NCI-H2227 treated with DMSO at 0.1 percent for 48 hours (cell line): ENCODE data around the gene GALNT17.

Source experiments
- DNase-seq: peaks from one replicate; lab custom pipeline; 2025; lab: John Stamatoyannopoulos, UW

Gene GALNT17

DNA sequence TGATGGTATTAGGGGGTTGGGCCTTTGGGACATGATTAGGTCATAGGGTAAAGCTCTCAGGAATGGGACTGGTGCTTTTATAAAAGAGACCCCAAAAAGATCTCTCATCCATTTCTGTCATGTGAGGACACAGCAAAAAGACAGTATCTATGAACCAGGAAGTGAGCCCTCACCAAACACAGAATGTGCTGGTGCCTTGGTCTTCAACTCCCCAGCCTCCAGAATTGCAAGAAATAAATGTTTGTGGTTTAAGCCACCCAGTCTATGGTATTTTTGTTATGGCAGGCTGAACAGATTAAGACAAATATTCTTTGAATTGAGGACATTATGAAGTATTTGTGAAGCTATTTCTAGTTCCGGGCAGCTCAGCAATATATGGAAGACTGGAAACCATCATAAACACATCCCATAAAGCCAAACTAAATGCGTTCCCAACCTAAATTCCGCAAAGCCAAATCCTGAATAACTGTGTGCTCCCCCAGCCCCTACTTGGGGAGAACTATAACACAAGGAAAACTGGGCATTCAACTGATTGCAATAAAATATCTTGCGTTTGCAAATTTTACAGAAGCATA lies 153.7 kb downstream of the GALNT17 start:
- no peak for DNase-seq

DNA sequence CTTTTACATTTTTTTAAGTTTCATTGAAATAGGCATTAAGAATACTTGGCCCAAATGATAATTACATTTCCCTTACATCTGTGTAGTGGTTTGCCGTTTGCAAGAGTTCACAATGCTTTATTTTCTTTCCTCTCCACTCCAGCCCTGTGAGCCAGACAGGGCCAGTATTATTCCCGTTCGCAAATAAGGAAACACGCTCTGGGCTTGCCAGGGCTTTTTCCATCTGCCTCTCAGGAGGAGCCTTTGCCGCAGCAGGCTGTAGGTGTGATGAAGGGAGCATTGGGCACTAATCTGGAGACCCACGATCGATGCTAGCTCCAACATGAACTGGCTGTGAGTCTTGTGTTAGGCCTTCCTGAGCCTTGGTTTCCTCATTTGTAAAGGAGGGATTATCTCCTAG lies 154.4 kb downstream of the GALNT17 start:
- DNase-seq, result no peak

DNA sequence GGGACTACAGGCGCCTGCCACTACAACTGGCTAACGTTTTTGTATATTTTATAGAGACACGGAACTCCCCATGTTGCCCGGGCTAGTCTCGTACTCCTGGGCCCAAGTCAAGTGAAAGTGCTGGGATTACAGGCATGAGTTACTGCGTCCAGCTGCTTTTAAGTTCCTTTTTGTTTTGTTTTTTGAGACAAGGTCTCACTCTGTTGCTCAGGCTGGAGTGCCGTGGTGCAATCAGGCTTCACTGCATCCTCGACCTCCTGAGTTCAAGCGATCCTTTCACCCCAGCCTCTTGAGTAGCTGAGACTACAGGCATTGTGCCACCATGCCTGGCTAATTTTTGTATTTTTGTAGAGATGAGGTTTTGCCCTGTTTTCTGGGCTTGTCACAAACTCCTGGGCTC lies 155.0 kb downstream of the GALNT17 start:
- DNase-seq, result no peak

DNA sequence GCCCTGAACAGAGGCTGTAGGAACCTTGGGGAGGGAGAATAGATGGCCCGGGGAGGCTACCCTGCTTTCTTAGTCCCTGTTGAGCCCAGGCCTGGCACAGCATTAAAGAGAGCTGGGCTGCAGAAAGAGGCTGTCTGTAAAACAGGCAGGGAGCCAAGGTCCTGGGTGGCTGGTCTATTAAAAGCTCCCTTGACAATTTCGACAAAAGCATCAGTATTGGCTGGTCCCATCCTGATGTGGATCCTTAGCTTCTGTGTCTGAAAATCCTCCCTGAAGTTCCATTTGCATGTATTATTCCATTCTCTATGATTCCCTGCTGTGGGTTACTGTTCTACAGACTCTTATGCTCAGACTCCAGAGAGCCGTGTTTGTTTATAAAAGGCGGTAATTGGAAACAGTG lies 158.5 kb downstream of the GALNT17 start:
- no peak for DNase-seq

DNA sequence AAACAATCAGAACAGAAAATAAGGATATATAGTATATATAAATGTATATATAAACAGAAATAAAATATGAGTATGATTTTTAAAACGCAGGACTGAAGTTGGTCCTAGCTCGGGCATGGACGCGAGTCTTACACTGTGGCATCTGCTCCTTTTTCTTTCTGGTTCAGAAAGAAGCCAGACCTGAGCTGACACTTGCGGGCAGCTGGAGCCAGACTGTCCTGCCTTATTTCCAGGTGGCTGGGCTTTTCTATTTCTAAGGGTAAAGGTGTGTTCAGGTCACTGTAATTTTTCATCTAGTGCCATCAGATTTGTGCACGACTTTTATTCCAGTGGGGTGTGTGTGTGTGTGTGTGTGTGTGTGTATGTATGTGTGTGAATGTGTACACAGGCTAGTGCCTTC lies 166.4 kb downstream of the GALNT17 start:
- DNase-seq, result no peak

DNA sequence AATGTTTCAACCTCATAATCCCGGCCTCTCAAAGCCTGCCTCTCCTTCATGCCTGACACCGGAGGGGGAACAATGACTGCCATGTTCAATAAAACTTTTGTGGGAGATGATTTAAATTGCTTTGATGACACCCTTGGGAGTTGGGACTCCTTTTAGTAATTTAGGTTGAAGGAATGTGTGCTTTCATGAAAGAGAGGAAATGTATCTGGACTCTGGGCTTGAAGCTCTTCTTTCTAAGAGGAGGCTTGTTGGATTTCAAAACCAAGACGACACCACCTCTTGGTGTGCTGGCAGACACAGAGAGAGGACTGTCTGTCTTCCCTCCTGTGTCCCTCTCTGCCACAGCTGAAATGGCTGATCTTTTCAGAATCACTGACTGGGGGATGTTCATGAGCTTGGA lies 168.1 kb downstream of the GALNT17 start:
- no peak for DNase-seq

DNA sequence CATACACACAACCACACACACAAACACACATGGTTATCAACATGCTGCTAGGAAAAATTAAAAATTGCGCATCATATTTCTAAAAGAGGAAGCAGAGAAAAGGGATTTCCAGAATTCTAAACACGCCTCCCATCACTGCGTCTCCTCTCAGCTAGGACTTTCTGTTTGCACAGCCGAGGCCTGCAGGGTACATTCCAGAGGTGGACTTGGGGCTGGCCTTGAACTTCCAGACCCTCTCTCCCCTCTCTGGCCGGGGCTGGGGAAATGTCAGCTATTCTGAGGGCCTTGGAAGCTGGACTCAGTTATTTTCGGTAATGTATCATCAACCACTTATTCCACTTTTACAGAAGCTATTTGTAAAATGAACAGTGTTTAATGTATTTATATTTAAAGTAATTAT lies 168.7 kb downstream of the GALNT17 start:
- DNase-seq, result no peak

DNA sequence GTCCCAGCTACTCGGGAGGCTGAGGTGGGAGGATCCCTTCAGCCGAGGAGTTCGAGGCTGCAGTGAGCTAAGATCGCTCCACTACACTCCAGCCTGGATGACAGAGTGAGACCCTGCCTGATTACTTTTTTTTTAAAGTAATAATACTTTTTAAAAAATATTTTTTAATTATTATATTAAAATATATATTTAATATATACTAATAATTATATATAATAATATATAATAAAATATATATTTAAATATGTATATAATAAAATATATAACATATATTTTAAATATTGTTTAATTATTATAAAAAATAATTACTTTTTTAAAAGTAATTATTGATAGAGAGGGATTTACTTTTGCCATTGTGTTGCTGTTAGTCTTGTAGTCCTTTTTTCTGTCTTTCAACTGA lies 169.2 kb downstream of the GALNT17 start:
- DNase-seq, result no peak

DNA sequence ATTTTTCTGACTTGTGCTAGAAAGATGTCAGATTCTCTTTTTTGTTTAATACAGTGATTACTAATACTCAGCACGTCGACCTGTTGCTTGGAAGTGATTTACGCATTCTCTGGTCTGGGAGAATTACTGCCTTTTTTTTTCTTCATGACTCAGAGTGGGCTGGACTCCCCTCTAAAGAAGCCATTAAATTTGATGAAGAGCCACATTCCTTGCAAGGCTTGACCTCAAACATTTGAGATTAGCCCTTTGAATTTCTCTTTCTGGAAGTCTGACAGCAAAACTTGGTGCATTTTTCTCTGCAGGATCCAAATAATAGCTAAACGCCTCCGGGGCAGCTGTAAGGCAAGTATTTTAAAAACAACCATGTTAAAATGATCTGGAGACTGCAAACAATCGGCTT lies 171.6 kb downstream of the GALNT17 start:
- DNase-seq, result no peak

DNA sequence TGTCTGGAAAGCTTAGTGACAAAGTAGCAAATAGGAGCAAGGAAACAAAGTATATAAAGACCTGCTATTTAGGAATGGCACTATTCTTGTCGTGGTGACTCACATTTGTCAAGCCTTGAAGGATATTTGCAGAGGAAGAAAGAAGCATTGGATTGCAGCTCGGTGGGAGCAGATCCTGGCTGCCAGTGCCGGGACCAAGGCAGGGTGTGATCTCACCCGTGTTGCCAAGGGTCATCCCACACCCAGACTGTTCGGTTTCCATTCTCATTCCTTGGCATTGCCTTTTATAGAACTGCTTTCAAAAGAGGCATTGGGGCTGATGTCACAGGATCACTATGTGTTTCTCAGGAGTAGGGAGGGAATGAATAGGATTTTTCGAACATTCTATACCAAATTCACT lies 176.2 kb downstream of the GALNT17 start:
- no peak for DNase-seq

DNA sequence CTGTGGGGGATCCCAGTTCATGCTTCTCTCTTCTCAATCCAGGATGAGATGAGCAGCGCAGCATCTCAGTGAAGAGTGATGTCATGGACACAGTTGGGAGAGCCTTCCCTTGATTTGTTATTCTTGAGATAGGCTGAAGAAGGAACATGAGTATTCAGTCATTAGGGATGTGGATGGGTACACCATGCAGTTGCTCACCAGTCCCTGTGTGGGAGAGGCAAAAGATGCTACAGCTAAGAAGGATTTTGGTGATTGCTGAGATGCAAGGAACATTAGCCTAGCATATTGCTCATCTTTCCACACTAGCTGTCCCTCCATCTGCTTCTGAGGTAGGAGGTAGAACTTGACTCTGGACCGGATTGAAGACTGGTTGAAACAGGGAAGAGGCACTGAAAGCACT lies 179.6 kb downstream of the GALNT17 start:
- DNase-seq, result no peak

DNA sequence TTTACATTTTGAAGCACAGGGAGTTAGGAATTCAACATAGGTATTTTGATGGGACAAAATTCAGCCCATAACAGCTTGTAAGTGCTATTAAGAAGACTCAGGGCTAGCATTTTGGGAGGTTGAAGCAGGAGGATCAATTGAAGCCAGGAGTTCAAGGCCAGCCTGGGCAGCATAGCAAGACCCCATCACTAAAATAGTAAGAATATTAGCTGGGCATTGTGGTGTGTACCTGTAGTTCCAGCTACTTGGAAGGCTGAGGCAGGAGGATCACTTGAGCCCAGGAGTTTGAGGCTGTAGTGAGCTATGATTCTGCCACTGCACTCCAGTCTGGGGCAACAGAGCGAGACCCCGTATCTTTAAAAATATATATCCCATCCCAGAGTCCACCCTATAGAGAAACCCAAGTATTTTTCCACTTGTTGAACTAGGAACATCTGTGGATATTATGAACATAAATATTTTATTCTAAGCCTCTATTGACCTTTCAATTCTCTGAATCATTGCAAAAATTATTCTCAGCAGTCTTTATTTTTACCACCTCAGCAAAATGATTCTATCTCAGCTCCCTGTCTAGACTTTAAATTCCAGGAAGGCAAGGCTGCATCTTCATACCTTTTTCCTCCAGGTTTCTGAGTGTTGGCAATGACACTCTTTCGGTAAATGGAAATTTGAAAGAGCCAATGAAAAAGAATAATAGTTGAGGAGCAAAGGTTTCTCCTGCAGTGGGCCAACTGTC lies 181.0 kb downstream of the GALNT17 start:
- no peak for DNase-seq

DNA sequence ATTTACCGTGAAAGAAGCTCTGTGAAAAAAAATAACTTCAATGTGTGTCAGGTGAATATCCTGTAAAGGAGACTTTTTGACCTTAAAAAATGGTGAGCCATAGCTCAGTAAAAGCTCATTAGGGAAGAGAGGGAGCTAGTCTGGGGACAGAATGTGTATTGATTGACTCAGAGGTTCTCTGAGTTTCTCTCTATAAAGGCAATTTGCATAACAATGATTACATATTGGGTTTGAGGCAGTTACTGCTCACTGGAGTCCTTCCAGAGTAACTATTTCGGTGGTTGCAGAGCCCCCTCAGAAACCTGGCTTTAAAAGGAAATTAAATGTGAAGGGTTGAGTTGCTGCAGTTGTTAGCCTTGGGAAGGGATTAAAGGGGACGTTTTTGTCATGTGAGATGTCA lies 181.6 kb downstream of the GALNT17 start:
- no peak for DNase-seq

DNA sequence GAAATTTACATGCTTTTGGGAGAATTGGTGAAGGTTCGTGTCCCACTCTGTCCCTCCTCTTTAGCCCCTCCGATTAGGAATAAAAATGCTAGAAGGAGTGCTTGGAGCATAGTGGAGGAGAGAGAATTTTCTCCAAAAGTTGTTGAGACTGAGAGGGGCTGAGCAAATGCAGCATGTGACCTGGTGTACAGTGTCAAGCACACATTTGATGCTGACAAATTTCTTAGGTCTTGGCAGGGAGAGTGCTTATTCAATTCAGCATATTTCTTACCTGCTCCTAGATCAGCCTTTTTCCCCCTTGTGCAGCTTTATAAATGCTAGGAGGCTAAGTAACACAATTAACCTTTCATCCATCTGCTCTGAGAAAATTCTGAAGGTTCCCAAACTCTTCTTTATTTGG lies 189.0 kb downstream of the GALNT17 start:
- no peak for DNase-seq

DNA sequence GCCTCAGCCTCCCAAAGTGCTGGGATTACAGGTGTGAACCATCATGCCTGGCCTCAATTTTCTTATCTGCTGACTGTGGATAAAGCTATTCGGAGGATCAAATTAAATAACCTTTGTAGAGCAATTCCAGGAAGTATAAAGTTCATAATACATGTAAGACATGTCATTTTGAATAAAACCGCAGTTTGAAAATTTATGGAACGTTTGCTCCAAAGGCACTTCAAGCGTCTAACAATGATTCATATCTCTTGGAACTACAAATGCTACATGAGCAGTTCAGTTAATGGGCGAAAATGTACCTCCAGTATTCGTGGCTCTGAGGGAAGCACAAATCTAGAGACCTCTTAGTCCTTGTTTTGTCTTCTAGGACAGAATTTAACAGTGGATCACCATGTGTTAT lies 190.3 kb downstream of the GALNT17 start:
- DNase-seq, result no peak

DNA sequence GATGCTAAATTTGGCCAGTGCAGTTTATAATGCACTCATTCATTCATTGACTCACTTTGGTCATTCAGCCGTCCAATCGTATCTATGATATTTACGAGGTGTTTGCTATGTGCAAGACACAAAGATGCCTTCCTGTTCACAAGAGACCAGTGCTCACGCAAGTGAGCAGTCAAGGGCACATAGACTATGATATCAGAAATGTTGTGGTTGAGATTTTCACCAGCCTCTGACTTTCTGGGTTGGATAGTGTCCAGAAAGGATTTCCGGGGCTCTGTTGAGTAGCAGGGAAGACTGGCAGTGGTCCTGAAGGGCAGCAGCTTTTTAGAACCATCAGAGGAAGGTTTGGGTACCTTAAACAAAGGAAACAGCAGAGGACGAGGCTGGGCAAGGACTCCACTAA lies 191.8 kb downstream of the GALNT17 start:
- no peak for DNase-seq

DNA sequence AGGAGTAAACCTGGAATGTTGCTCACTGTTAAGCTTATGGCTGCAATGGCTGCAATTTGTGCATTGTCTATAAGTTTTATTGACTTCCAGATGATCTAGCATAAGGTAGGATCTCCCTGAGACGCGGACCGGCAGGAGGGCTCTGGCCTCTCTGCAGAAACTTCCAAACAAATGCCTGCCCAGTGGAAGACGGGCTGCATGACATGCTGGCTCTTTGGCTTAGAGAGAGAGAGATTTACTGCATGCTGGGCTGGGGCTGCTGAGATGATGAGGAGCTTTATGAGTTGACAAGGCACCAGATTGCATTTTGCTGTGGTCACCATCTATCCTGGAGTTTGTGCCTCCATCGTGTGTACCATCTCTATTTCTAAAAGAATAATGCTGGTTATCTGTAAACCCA lies 193.2 kb downstream of the GALNT17 start:
- DNase-seq, result no peak

DNA sequence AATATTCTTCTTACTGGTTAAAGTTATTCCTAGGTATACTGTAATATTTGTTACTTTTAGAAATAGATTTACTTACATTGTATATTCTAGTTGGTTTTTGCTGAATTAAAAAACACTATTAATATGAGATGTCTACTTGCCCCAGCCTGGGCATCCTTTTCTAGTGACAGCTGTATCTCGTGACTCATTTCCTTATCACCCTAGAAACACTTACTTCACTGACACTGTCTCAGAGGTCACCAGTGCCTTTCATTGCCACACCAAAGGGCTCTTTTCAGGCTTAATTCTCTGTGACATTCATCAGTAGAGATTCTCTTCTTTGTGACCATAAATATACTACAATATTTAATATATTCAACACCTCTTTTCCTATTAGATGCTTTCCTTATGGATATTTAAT lies 194.7 kb downstream of the GALNT17 start:
- no peak for DNase-seq

DNA sequence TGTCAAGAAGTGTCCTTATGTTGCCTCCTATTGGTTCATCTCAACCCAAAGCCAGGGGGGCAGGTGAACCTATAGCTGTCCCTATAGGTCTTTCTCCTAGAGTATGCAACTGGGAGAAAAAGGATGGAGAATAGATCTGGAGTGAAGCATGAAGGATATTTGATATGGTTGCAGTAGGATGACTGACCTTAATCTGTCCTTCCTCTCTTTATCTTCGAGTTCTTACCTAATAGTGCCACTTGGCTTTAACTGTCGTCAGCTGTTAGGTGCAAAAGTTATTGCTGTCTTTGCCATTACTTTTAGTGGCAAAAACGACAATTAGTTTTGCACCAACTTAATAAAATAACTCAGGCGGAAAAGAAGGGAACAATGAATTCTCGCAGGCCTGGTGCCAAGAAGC lies 196.0 kb downstream of the GALNT17 start:
- DNase-seq, result no peak

DNA sequence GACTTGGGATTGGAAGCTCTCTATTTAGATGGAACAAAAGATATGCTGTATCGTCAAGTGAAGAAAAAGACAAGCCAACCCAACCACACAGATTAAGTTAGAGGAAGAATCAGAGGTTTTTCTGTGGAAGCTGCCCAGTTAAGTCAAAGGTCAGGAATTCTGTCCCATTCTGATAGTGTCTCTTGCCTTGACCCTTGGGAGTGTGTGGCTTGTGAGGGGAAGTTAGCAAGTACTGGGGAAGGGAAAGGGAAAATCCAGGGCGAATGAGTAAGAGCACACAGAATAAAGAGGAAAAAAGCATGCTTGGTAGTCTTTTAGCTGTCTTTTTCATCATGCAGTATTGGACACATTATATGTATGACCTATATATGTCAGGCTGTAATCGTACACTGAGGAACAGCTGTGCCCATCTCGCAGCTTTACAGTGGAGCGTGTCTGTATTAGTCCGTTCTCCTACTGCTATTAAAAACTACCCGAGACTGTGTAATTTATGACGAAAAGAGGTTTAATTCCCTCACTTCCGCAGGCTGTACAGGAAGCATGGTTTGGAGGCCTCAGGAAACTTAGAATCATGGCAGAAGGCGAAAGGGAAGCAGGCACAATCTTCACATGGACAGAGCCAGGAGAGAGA lies 197.2 kb downstream of the GALNT17 start:
- no peak for DNase-seq

DNA sequence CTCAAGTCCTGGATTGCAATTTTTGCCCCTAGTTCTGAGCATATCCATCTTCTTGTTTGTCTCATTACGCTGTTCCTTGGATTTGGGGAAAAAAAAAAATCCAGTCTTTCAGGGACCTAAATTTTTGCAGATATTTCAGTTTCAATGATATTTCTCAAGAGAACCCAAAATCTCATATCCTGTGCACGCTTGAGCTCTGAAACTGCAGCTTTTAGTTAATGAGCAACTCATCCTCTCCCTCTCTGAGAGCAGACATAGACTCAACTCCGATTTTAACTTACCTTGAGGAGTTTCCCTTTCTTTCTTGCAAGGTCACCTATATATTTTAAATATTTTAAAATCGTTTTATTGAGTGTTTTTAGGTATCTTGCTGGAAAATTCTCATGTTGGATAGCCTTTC lies 200.3 kb downstream of the GALNT17 start:
- DNase-seq, result no peak

DNA sequence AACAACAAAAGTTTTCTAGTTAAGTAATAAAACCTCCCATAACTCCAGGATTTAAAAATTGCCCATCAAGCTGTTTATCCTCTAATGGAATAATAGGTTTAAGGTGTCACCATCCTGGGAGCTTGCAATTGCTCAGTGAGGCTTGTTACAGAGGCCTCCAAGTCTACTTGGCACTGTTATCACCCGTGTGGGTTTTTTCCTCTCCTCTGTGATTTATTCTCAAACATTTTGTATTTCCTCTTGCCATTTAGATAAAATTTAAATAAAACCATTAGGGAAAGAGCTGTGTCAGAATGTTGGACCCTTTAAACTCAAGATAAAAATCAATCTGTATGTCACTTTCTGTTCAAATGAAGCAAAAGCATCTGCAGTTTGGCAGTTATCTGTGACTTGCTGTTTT lies 202.6 kb downstream of the GALNT17 start:
- DNase-seq, result no peak

DNA sequence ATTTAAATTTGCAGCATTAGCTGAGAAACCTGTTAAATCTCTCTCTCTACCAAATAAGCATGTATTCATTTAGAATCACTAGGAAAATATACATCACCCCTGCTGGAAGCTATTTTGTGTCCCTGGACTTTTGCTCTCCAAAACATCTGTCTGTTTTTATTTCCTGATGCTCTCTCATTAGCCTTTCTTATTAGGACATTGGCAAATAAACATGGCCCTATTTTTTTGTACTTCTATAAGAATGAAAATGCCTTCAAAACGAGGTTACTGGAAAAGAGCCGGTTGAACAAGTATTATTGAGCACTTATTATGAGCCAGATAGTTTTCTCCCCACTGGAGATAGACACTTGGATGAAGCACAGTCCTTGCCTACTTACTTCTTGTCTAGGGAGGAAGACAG lies 206.9 kb downstream of the GALNT17 start:
- DNase-seq, result no peak

DNA sequence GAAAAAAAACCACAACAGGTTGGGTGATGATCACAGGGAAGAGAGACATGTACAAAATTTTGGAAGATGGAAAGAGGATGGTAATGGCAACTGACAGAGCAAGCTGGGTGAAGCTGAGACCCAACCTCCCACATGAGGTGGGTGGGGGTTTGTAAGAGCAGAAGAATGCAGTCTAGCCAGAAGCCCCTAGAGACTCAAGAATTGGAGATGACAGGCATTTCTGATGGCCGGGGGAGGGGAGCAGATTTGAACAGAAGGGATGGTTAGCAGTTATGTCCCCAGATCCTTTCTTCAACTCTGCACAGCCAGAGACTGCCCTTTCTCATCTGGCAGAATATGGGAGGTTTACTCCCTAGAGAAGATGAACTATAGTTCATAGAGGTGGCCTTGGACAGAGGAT lies 208.0 kb downstream of the GALNT17 start:
- DNase-seq, result no peak
